PC-3 (cell line): ENCODE data around the gene TUBB6. TPM values are rescaled to one million over a fixed set of nuclear protein-coding genes. Genes with fewer than 3 reads are reported as not detected.

Experiments used
- ATAC-seq: fragments of 200-7000 bp; cut with Tn5 transposase; 2 replicates; pipeline ENCODE4 v1.9.1; 2020; ENCODE audit warnings: mild to moderate bottlenecking, moderate library complexity
- BruUV-seq: library from RNA; stranded (reverse); fragments of 400-500 nt; replicated peaks from 2 replicates; lab custom pipeline; 2021; lab: Mats Ljungman, UMichigan
- CTCF ChIA-PET: fragments of 300-600 bp; sonication (Branson Sonifier 250); formaldehyde crosslinking; loops from one replicate; lab custom pipeline; 2022; ENCODE audit warnings: antibody characterized with exemption; lab: Charles Lee
- POLR2A ChIA-PET: fragments of 300-600 bp; sonication (Branson Sonifier 250); formaldehyde crosslinking; loops from one replicate; lab custom pipeline; 2022; ENCODE audit warnings: antibody characterized with exemption; ENCODE audit not compliant: unreplicated experiment; lab: Charles Lee
- DNase-seq: peaks from one replicate; pipeline ENCODE4 v3.0.0-alpha.2; 2015
- H2AFZ ChIP-seq: fragments of 300-600 bp; sonication (generic); 2 replicates; pipeline ENCODE4 v1.6.0; 2016; ENCODE audit warnings: antibody characterized with exemption, low read length
- H3F3A ChIP-seq: fragments of 300-600 bp; sonication (generic); one replicate; pipeline ENCODE4 v1.6.0; 2017; ENCODE audit warnings: antibody characterized with exemption, low read length, control low read depth, mild to moderate bottlenecking; ENCODE audit not compliant: unreplicated experiment
- H3K27ac ChIP-seq: fragments of 300-600 bp; sonication (generic); 2 replicates; pipeline ENCODE4 v1.5.1; 2016; ENCODE audit warnings: mild to moderate bottlenecking, low read length
- H3K27me3 ChIP-seq: fragments of 300-600 bp; sonication (generic); 2 replicates; pipeline ENCODE4 v1.6.1; 2016; ENCODE audit warnings: low read length, mixed read lengths
- H3K36me3 ChIP-seq: fragments of 300-600 bp; sonication (generic); 2 replicates; pipeline ENCODE4 v1.6.1; 2016; ENCODE audit warnings: low read depth, mixed run types, low read length, mixed read lengths
- H3K4me1 ChIP-seq: fragments of 300-600 bp; sonication (generic); 2 replicates; pipeline ENCODE4 v1.5.1; 2016; ENCODE audit warnings: low read length; ENCODE audit not compliant: insufficient read depth
- H3K4me2 ChIP-seq: fragments of 300-600 bp; sonication (generic); 2 replicates; pipeline ENCODE4 v1.6.0; 2016; ENCODE audit warnings: low read length
- H3K4me3 ChIP-seq: fragments of 300-600 bp; sonication (generic); 2 replicates; pipeline ENCODE4 v1.5.1; 2016; ENCODE audit warnings: mild to moderate bottlenecking, low read length, mixed read lengths
- H3K79me2 ChIP-seq: fragments of 300-600 bp; sonication (generic); 2 replicates; pipeline ENCODE4 v1.6.1; 2017; ENCODE audit warnings: low read length, mixed read lengths
- H3K9ac ChIP-seq: fragments of 300-600 bp; sonication (generic); 2 replicates; pipeline ENCODE4 v1.6.0; 2016; ENCODE audit warnings: mild to moderate bottlenecking, low read length
- H3K9me2 ChIP-seq: fragments of 300-600 bp; sonication (generic); replicated peaks from 2 replicates; pipeline ENCODE4 v1.6.1; 2016; ENCODE audit warnings: mixed run types, low read length, mixed read lengths
- H3K9me3 ChIP-seq: fragments of 300-600 bp; sonication (generic); 2 replicates; pipeline ENCODE4 v1.6.1; 2016; ENCODE audit warnings: low read length, mixed read lengths
- H4K20me1 ChIP-seq: fragments of 300-600 bp; sonication (generic); 2 replicates; pipeline ENCODE4 v1.6.1; 2016; ENCODE audit warnings: low read length, mixed read lengths
- EZH2 ChIP-seq: fragments of 300-600 bp; sonication (generic); IDR thresholded peaks from one replicate; pipeline ENCODE4 v1.6.1; 2017; ENCODE audit warnings: antibody characterized with exemption, mild to moderate bottlenecking, low read length; ENCODE audit not compliant: unreplicated experiment
- EZH2phosphoT487 ChIP-seq: fragments of 300-600 bp; sonication (generic); IDR thresholded peaks from 2 replicates; pipeline ENCODE4 v1.6.1; 2018; ENCODE audit warnings: mild to moderate bottlenecking, antibody characterized with exemption, low read length, borderline replicate concordance
- intact Hi-C: fragments of 100-400 bp; cut with micrococcal nuclease; formaldehyde crosslinking; loops from 2 replicates; pipeline ENCODE4 v1.9.0; 2023
- total RNA-seq: library from RNA; depleted of rRNA; stranded (reverse); fragments of >200 nt; gene quantifications from 2 replicates; pipeline ENCODE4 v1.2.3, GENCODE V29; 2014
- TF ChIP-seq, protein P1 (sequence below): fragments of 300-600 bp; sonication (generic); conservative IDR thresholded peaks from 2 replicates; pipeline ENCODE4 v1.5.1; 2017; ENCODE audit warnings: antibody characterized with exemption, low read depth, mild to moderate bottlenecking, low read length

TUBB6 gene
- total RNA-seq, 1 experiment from 2014 or later = 191 TPM

DNA sequence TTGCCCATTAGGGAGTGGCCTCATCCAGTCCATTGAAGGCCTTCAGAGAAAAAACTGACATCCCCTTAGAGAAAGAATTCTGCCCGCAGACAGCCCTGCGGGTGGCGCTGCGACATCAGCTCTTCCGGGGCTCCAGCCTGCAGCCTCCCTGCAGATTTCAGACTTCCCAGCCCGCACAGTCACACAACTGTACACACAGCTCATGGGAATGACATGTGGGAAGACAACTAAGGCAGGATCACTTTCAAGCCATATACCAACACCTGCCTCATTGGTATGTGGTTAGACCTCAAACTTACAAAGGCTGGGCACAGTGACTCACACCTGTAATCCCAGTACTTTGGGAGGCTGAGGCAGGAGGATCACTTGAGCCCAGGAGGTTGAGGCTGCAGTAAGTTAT, 24.8 kb upstream of the TUBB6 start:
- H4K20me1 ChIP-seq = no peaks in the 10 kb centered on the region
- TF ChIP-seq, protein P1, sequence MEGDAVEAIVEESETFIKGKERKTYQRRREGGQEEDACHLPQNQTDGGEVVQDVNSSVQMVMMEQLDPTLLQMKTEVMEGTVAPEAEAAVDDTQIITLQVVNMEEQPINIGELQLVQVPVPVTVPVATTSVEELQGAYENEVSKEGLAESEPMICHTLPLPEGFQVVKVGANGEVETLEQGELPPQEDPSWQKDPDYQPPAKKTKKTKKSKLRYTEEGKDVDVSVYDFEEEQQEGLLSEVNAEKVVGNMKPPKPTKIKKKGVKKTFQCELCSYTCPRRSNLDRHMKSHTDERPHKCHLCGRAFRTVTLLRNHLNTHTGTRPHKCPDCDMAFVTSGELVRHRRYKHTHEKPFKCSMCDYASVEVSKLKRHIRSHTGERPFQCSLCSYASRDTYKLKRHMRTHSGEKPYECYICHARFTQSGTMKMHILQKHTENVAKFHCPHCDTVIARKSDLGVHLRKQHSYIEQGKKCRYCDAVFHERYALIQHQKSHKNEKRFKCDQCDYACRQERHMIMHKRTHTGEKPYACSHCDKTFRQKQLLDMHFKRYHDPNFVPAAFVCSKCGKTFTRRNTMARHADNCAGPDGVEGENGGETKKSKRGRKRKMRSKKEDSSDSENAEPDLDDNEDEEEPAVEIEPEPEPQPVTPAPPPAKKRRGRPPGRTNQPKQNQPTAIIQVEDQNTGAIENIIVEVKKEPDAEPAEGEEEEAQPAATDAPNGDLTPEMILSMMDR = peak; percentile 70
- TF ChIP-seq EZH2 = no peak
- no peak overlapping the region for H3K9ac ChIP-seq
- H3K4me3 ChIP-seq = no peak overlapping the region
- peak overlapping the region; percentile 17; the same call in 1 of the 2 replicates for H2AFZ ChIP-seq
- CTCF ChIA-PET = interaction anchor here (0.8 to 1.6 kb wide), 3 partner anchors 11 to 26 kb away, joined by 3 to 23 read pairs (median 6); no protein-coding TSS in a partner anchor
- H3K27me3 ChIP-seq = no peaks in the 10 kb centered on the region
- H3K4me1 ChIP-seq = peaks cover 39% of the 10 kb centered on the region
- peak; percentile 21 for ATAC-seq
- H3F3A ChIP-seq = no peaks in the 10 kb centered on the region
- no peaks in the 10 kb centered on the region for H3K9me2 ChIP-seq
- BruUV-seq = no TSS peak
- intact Hi-C loops = loop anchor here (2.0 to 5.0 kb wide), 2 partner anchors 54 to 94 kb away; partner anchors contain the start of gene AFG3L2
- POLR2A ChIA-PET = interaction anchor here (1.8 kb wide), 1 partner anchor 94 kb away, joined by 12 read pairs; the partner anchor contains the start of gene AFG3L2
- H3K27ac ChIP-seq = peak overlapping the region; percentile 33
- no peaks in the 10 kb centered on the region for H3K36me3 ChIP-seq
- peak overlapping the region; percentile 23 for H3K4me2 ChIP-seq
- no peaks in the 10 kb centered on the region for H3K79me2 ChIP-seq
- H3K9me3 ChIP-seq = no peaks in the 10 kb centered on the region
- peak; percentile 86 for DNase-seq

DNA sequence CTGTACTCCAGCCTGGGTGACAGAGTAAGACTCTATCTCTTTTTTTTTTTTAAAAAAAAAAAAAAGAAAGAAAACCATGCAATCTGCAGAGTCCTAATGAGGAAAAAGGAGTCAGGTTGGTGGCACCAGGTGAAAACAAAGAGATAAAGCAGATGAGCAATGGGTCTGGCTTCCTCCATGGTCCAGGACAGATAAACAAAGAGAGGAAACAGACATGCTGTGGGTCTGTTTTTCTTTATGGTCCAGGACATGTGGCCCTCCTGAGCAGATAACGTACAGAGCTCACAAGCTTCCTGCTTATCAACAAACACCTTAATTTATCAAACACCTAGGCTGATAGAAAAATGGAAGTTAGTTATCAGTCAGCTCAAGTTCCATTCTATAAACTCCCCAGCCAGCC, 24.4 kb upstream of the TUBB6 start:
- H3K36me3 ChIP-seq = no peaks in the 10 kb centered on the region
- no peak for DNase-seq
- BruUV-seq = no TSS peak
- H3K9ac ChIP-seq = no peak overlapping the region
- H3K4me1 ChIP-seq = peaks cover 43% of the 10 kb centered on the region
- no peaks in the 10 kb centered on the region for H3K9me3 ChIP-seq
- H3K4me3 ChIP-seq = no peak overlapping the region
- H4K20me1 ChIP-seq = no peaks in the 10 kb centered on the region
- ATAC-seq = no peak
- H3K4me2 ChIP-seq = 0 out of 2 replicates have a peak overlapping the region, but pooled peaks have one; percentile 25
- ChIA-PET POLR2A (no interaction called here), CTCF (interaction anchor here (1.6 kb wide), 1 partner anchor 12 kb away, joined by 6 read pairs; no protein-coding TSS in a partner anchor)
- H3F3A ChIP-seq = no peaks in the 10 kb centered on the region
- no peaks in the 10 kb centered on the region for H3K27me3 ChIP-seq
- no peak overlapping the region; the same call in 1 of the 2 replicates for H3K27ac ChIP-seq
- H3K79me2 ChIP-seq = no peaks in the 10 kb centered on the region
- TF ChIP-seq, protein P1 = no peak
- no peak for TF ChIP-seq EZH2
- H3K9me2 ChIP-seq = no peaks in the 10 kb centered on the region
- H2AFZ ChIP-seq = no peak overlapping the region
- intact Hi-C loops = loop anchor here (2.0 to 5.0 kb wide), 2 partner anchors 54 to 93 kb away; partner anchors contain the start of gene AFG3L2

- no peak for DNase-seq
- peak overlapping the region; percentile 47; the same call in 1 of the 2 replicates for H3K9ac ChIP-seq
- H3K79me2 ChIP-seq = no peaks in the 10 kb centered on the region
- peaks cover 39% of the 10 kb centered on the region for H3K4me1 ChIP-seq
- peak overlapping the region; percentile 20 for H3K27ac ChIP-seq
- no peaks in the 10 kb centered on the region for H3K9me3 ChIP-seq
- BruUV-seq = no TSS peak
- TF ChIP-seq, protein P1 = no peak
- TF ChIP-seq EZH2 (no peak), EZH2phosphoT487 (no peak)
- peak overlapping the region; percentile 98 for H2AFZ ChIP-seq
- intact Hi-C loops = no loop called here
- no peaks in the 10 kb centered on the region for H4K20me1 ChIP-seq
- ChIA-PET CTCF (interaction anchor here (1.1 to 1.5 kb wide), 2 partner anchors 9 to 41 kb away, joined by 3 to 7 read pairs; no protein-coding TSS in a partner anchor), POLR2A (interaction anchor here (0.6 to 1.3 kb wide), 2 partner anchors 90 to 1088 kb away, joined by 3 to 7 read pairs; partner anchors contain the start of gene AFG3L2)
- peak overlapping the region; percentile 70 for H3K4me3 ChIP-seq
- peak overlapping the region; percentile 98 for H3K4me2 ChIP-seq
- no peaks in the 10 kb centered on the region for H3K9me2 ChIP-seq
- H3K27me3 ChIP-seq = no peaks in the 10 kb centered on the region
- no peaks in the 10 kb centered on the region for H3K36me3 ChIP-seq
- ATAC-seq = peak; percentile 1; the same call in 1 of the 2 replicates
- H3F3A ChIP-seq = no peaks in the 10 kb centered on the region
Observed at GRCh38 chr18:12287131-12287681, 20.8 kb upstream of the TUBB6 start.
